ENCODE measurements around the gene EEFSEC. TPM values are rescaled to one million over a fixed set of nuclear protein-coding genes. Genes with fewer than 3 reads are reported as not detected.

The EEFSEC gene
- total RNA-seq, 2 experiments from 2014 or later = 17.7 to 25.3 TPM

GRCh38 chr3:128293930-128294329 lies 140.6 kb downstream of the EEFSEC start:
- no TSS peak for BruUV-seq (replicated peaks)
- intact Hi-C loops (cut with micrococcal nuclease; ENCODE audit: unreplicated experiment) = no loop called here

GRCh38 chr3:128294999-128295468 lies 141.8 kb downstream of the EEFSEC start:
- TF ChIP-seq EZH2phosphoT487 (IDR thresholded peaks at IDR 0.05; ENCODE audit: borderline replicate concordance, low read depth, low read length) (no peak), CTCF (conservative IDR thresholded peaks at IDR 0.05; ENCODE audit: low read length) (no peak)
- no peaks in the 10 kb centered on the region for H3K79me2 ChIP-seq (ENCODE audit: insufficient read depth, low read depth, low read length)
- no peaks in the 10 kb centered on the region for H3K9me2 ChIP-seq (ENCODE audit: insufficient read depth, low read length)
- peak overlapping the region; percentile 29 for H3K27ac ChIP-seq (ENCODE audit: low read depth, low read length, poor library complexity, severe bottlenecking)
- no peaks in the 10 kb centered on the region for H3K9me3 ChIP-seq (ENCODE audit: low read length)
- no TSS peak for BruUV-seq (replicated peaks)
- CTCF ChIA-PET (ENCODE audit: unreplicated experiment) = no interaction called here
- H3K4me2 ChIP-seq (ENCODE audit: low read length) = peak overlapping the region; percentile 31
- H3K36me3 ChIP-seq (ENCODE audit: insufficient read depth, low read length) = 0 out of 2 replicates have a peak, but pooled peaks cover 3% of the 10 kb centered on the region
- intact Hi-C loops (cut with micrococcal nuclease; ENCODE audit: unreplicated experiment) = no loop called here
- no peaks in the 10 kb centered on the region for H4K20me1 ChIP-seq (ENCODE audit: insufficient read depth, low read length)
- H2AFZ ChIP-seq (ENCODE audit: low read length) = no peak overlapping the region
- peak; percentile 30 for DNase-seq (ENCODE audit: low spot score)
- H3K4me1 ChIP-seq (ENCODE audit: insufficient read depth, low read length, poor library complexity, severe bottlenecking) = peaks cover 17% of the 10 kb centered on the region
- no peak overlapping the region for H3K4me3 ChIP-seq (ENCODE audit: low read depth, low read length, poor library complexity, severe bottlenecking)
- POLR2A ChIA-PET = no interaction called here

More at GRCh38 chr3:128293930-128294329, 140.6 kb downstream of the EEFSEC start:
- Histone ChIP-seq H3K4me3 (ENCODE audit: low read depth, low read length, poor library complexity, severe bottlenecking) (no peak overlapping the region), H3K9me2 (ENCODE audit: insufficient read depth, low read length) (no peaks in the 10 kb centered on the region), H3K4me1 (ENCODE audit: insufficient read depth, low read length, poor library complexity, severe bottlenecking) (peaks cover 17% of the 10 kb centered on the region), H3K36me3 (ENCODE audit: insufficient read depth, low read length) (0 out of 2 replicates have a peak, but pooled peaks cover 3% of the 10 kb centered on the region), H2AFZ (ENCODE audit: low read length) (no peak overlapping the region), H3K4me2 (ENCODE audit: low read length) (no peak overlapping the region), H4K20me1 (ENCODE audit: insufficient read depth, low read length) (no peaks in the 10 kb centered on the region), H3K27ac (ENCODE audit: low read depth, low read length, poor library complexity, severe bottlenecking) (no peak overlapping the region), H3K9me3 (ENCODE audit: low read length) (no peaks in the 10 kb centered on the region), H3K79me2 (ENCODE audit: insufficient read depth, low read depth, low read length) (no peaks in the 10 kb centered on the region)
- ChIA-PET CTCF (ENCODE audit: unreplicated experiment) (no interaction called here), POLR2A (no interaction called here)
- DNase-seq (ENCODE audit: low spot score) = no peak
- no peak for TF ChIP-seq EZH2phosphoT487 (IDR thresholded peaks at IDR 0.05; ENCODE audit: borderline replicate concordance, low read depth, low read length)
- TF ChIP-seq CTCF (conservative IDR thresholded peaks at IDR 0.05; ENCODE audit: low read length) = no peak

- ChIA-PET POLR2A (no interaction called here), CTCF (ENCODE audit: unreplicated experiment) (interaction anchor here (0.6 kb wide), 1 partner anchor 12 kb away, joined by 3 read pairs; no protein-coding TSS in a partner anchor)
- Histone ChIP-seq H3K4me1 (ENCODE audit: insufficient read depth, low read length, poor library complexity, severe bottlenecking) (peaks cover 17% of the 10 kb centered on the region), H3K4me3 (ENCODE audit: low read depth, low read length, poor library complexity, severe bottlenecking) (no peak overlapping the region), H3K9me2 (ENCODE audit: insufficient read depth, low read length) (no peaks in the 10 kb centered on the region), H4K20me1 (ENCODE audit: insufficient read depth, low read length) (no peaks in the 10 kb centered on the region), H3K36me3 (ENCODE audit: insufficient read depth, low read length) (no peaks in the 10 kb centered on the region), H3K79me2 (ENCODE audit: insufficient read depth, low read depth, low read length) (no peaks in the 10 kb centered on the region), H3K9me3 (ENCODE audit: low read length) (no peaks in the 10 kb centered on the region), H2AFZ (ENCODE audit: low read length) (no peak overlapping the region), H3K27ac (ENCODE audit: low read depth, low read length, poor library complexity, severe bottlenecking) (no peak overlapping the region), H3K4me2 (ENCODE audit: low read length) (no peak overlapping the region)
- BruUV-seq (replicated peaks) = no TSS peak
- intact Hi-C loops (cut with micrococcal nuclease; ENCODE audit: unreplicated experiment) = no loop called here
- DNase-seq (ENCODE audit: low spot score) = no peak
- TF ChIP-seq CTCF (conservative IDR thresholded peaks at IDR 0.05; ENCODE audit: low read length) = no peak
- TF ChIP-seq EZH2phosphoT487 (IDR thresholded peaks at IDR 0.05; ENCODE audit: borderline replicate concordance, low read depth, low read length) = no peak
These were observed 143.4 kb downstream of the EEFSEC start for GRCh38 chr3:128296469-128297251.

Measured in OCI-LY7 (cell line).